AG10803 (cell line): ENCODE data around the gene ZEB1.

Source experiments
- DNase-seq: peaks from one replicate; pipeline ENCODE4 v3.0.0; 2010; ENCODE audit warnings: low read depth
- H3K4me3 ChIP-seq: 2 replicates; pipeline ENCODE4 v1.5.1; 2011; ENCODE audit warnings: mild to moderate bottlenecking, low read length, control low read depth
- TF ChIP-seq, protein P1 (sequence below): conservative IDR thresholded peaks from 2 replicates; pipeline ENCODE4 v1.5.1; 2011; ENCODE audit warnings: mild to moderate bottlenecking, low read length, control low read depth, inconsistent platforms

ZEB1 gene

DNA sequence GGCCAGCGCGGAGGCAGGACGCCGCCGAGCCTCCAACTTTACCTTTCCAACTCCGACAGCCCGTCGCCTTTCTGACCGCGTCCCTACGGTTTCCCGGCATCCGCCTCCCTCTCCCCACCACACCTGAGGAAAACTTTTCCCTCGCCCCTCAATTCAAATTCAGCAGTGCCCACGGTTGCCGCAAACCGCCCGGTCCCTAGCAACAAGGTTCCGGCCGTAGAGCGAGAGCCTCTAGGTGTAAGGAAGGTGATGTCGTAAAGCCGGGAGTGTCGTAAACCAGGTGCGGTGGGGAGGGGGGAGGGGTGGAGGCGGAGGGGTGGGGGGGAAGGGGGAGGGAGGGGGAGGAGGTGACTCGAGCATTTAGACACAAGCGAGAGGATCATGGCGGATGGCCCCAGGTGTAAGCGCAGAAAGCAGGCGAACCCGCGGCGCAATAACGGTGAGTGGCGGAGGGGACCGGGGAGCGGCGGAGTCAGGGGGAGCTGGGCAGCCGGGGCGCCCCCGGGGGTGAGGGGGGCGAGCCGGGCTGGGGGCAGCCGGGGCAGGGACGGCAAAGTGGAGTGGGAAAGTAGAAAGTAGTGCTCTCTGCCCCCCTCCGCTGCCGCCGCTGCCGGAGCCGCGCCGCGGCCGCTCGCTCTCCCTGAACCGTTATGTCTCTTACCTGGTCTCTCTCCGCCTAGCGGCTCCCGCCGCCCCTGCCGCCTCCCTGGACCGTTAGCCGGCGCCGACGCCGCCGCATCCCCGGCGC, at the start of gene ZEB1:
ZEB1 (plus strand) TSS at position 363 of the 748 bp plus-strand sequence; CDS start at position 382, 19 bp downstream.
- peak within 1 kb of the TSS; percentile 88 for H3K4me3 ChIP-seq
- DNase-seq = peak; percentile 91
- TF ChIP-seq, protein P1, sequence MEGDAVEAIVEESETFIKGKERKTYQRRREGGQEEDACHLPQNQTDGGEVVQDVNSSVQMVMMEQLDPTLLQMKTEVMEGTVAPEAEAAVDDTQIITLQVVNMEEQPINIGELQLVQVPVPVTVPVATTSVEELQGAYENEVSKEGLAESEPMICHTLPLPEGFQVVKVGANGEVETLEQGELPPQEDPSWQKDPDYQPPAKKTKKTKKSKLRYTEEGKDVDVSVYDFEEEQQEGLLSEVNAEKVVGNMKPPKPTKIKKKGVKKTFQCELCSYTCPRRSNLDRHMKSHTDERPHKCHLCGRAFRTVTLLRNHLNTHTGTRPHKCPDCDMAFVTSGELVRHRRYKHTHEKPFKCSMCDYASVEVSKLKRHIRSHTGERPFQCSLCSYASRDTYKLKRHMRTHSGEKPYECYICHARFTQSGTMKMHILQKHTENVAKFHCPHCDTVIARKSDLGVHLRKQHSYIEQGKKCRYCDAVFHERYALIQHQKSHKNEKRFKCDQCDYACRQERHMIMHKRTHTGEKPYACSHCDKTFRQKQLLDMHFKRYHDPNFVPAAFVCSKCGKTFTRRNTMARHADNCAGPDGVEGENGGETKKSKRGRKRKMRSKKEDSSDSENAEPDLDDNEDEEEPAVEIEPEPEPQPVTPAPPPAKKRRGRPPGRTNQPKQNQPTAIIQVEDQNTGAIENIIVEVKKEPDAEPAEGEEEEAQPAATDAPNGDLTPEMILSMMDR = peak; percentile 34; the same call in 1 of the 2 replicates

GRCh38 chr10:31270954-31271353, 48.1 kb upstream of the ZEB1 start:
- no peak overlapping the region for H3K4me3 ChIP-seq
- DNase-seq = no peak
- TF ChIP-seq, protein P1 = no peak

DNA sequence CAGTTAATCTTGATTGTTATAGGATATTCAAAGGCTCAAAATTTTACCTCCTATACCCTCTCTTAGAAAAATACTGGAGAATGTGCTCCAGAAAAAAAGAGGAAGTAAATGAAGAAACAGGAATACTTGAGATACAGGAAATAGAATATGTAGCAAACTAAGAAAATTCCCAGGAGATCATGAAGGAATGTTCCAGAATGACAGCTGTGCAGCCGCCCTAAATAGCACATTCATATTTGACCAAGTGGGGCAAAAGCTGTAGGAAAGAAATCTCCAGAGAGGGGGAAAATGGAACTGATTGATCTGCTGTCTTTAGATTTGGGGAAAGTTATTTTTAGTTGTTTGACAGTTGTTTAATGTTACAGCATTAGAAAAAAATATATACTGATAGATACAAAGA, 46.2 kb upstream of the ZEB1 start:
- DNase-seq = no peak
- TF ChIP-seq, protein P1 = no peak

DNA sequence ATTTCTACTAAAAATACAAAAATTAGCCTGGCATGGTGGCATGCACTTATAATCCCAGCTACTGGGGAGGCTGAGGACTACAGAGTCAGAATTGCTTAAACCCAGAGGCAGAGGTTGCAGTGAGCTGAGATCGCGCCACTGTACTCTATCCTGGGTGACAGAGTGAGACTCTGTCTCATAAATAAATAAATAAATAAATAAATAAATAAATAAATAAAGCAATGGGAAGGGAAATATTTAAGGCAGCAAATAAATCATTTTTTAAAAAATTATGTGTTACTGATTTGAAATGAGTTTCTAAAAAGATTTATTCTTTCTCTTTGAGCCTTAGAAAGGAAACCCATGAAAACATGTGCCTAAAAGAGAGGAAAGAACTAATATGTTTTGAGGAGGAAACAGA, 45.2 kb upstream of the ZEB1 start:
- TF ChIP-seq, protein P1 = no peak
- no peak for DNase-seq
- no peak overlapping the region for H3K4me3 ChIP-seq

More for the DNA sequence above, 46.2 kb upstream of the ZEB1 start:
- no peak overlapping the region for H3K4me3 ChIP-seq

- TF ChIP-seq, protein P1 = no peak
- no peak for DNase-seq
- no peak overlapping the region for H3K4me3 ChIP-seq
Measured at GRCh38 chr10:31274310-31274709, 44.7 kb upstream of the ZEB1 start.

DNA sequence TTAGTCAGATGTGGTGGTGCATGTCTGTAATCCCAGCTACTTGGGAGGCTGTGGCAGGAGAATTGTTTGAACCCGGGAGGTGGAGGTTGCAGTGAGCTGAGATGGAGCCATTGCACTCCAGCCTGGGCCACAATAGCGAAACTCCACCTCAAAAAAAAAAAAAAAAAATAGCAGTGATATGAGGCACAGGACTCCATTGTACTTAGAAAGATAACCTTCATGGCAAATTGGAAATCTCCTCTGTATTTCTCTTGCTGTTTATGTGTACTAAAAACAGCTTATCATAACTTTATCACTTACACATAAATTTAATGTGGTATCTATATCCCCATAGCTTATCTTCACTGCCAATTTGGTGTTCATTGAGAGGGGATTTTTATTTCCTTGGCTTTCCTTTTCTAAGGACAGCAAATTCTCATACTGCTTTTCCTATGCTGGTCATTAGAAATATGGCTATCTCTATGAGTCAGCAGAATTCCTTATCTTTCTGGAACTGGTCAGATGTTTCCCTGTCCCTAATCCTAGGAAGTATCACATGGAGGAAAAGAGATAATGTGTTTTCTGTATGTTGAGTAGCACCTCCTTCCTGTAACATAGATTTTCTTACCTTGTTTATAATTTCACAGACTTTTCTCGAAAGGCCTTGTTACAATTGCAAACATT, 40.6 kb upstream of the ZEB1 start:
- TF ChIP-seq, protein P1 = no peak
- no peak for DNase-seq

DNA sequence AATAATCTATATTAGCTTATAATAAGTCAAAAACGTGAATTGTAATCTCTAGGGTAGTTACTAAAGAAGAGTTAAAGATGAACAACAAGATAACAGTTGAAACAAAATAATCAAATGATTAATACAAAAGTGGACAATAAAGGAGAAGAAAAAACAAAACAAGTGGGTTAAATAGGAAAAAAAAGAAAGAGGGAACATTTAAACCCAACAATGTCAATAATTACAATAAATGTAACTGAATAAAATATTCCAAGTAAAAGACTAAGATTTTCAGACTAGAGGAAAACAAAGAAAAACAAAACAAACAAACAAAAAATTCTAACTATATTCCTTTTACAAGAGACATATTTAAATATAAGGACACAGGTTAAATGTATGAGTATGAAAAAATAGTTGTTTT, 38.0 kb upstream of the ZEB1 start:
- TF ChIP-seq, protein P1 = no peak
- no peak for DNase-seq
- no peak overlapping the region for H3K4me3 ChIP-seq

More for the DNA sequence above, 40.6 kb upstream of the ZEB1 start:
- no peak overlapping the region for H3K4me3 ChIP-seq
